Activated gamma-delta T cell treated with anti-CD3 and anti-CD28 coated beads, Interleukin-2, amount 50 U/mL, for 16 hours (primary cell): ENCODE data around the gene TACC3.

ENCODE experiments used
- DNase-seq: peaks from one replicate; pipeline ENCODE4 v3.0.0-alpha.2; 2020; ENCODE audit warnings: low read depth

The TACC3 gene

GRCh38 chr4:1746919-1747602 is 25.7 kb downstream of the TACC3 start:
- DNase-seq = no peak

- DNase-seq = no peak
Observed at GRCh38 chr4:1747603-1747967, 26.3 kb downstream of the TACC3 start.

GRCh38 chr4:1748465-1748995 is 27.2 kb downstream of the TACC3 start:
- DNase-seq = peak; percentile 66

- no peak for DNase-seq
Observed at GRCh38 chr4:1749370-1749769, 28.0 kb downstream of the TACC3 start.

GRCh38 chr4:1749826-1750225 is 28.5 kb downstream of the TACC3 start:
- no peak for DNase-seq

- no peak for DNase-seq
Observed at GRCh38 chr4:1750381-1751154, 29.2 kb downstream of the TACC3 start.

GRCh38 chr4:1751155-1751918 is 30.0 kb downstream of the TACC3 start:
- DNase-seq = no peak

- DNase-seq = no peak
Observed at GRCh38 chr4:1751919-1752283, 30.6 kb downstream of the TACC3 start.

GRCh38 chr4:1752284-1753041 is 31.1 kb downstream of the TACC3 start:
- DNase-seq = no peak

- DNase-seq = no peak
Observed at GRCh38 chr4:1753294-1753696, 32.0 kb downstream of the TACC3 start.

GRCh38 chr4:1753697-1754311 is 32.5 kb downstream of the TACC3 start:
- DNase-seq = no peak

GRCh38 chr4:1754336-1754735 is 33.0 kb downstream of the TACC3 start:
- DNase-seq = no peak

- no peak for DNase-seq
Observed at GRCh38 chr4:1755297-1755696, 34.0 kb downstream of the TACC3 start.

GRCh38 chr4:1756079-1756478 is 34.8 kb downstream of the TACC3 start:
- DNase-seq = no peak

- no peak for DNase-seq
Observed at GRCh38 chr4:1756893-1757779, 35.8 kb downstream of the TACC3 start.

GRCh38 chr4:1757836-1758235 is 36.5 kb downstream of the TACC3 start:
- no peak for DNase-seq

- DNase-seq = no peak
Observed at GRCh38 chr4:1758306-1759121, 37.2 kb downstream of the TACC3 start.

- DNase-seq = no peak
Observed at GRCh38 chr4:1759170-1759817, 38.0 kb downstream of the TACC3 start.

GRCh38 chr4:1759818-1760223 is 38.5 kb downstream of the TACC3 start:
- no peak for DNase-seq
